NCI-H2196 (cell line): ENCODE measurements around the gene PRKAR1B.

ENCODE experiments used
- DNase-seq: peaks from one replicate; lab custom pipeline; 2025; ENCODE audit not compliant: unreplicated experiment; lab: John Stamatoyannopoulos, UW

Gene PRKAR1B

GRCh38 chr7:501526-501925 is 225.6 kb downstream of the PRKAR1B start:
- DNase-seq, result no peak

- DNase-seq, result no peak
Observed at GRCh38 chr7:500521-501420, 226.3 kb downstream of the PRKAR1B start.

GRCh38 chr7:499853-500485 is 227.1 kb downstream of the PRKAR1B start:
- no peak for DNase-seq
